ENCODE results near the gene STX12.

STX12 gene

DNA sequence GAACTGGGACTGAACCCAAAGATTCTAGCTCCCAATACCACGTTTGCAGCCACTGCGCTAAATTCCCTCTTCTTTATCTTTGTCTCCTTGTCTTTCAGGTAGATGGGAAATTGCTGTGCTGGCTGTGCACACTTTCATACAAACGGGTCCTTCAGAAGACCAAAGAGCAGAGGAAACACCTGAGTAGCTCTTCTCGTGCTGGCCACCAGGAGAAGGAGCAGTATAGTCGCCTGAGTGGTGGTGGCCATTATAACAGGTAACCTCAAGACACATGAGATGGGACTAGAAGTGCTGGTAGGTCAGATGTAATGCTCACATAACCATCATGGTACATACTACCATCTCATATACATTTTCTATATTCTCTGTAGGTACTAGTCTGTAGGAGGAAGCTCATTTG lies 28.5 kb upstream of the STX12 start:
- Histone ChIP-seq H3K4me2 (ENCODE audit: insufficient read depth, low read length, poor library complexity, severe bottlenecking) (no peak overlapping the region), H2BK15ac (ENCODE audit: low read length) (no peak overlapping the region), H3K4me1 (ENCODE audit: control insufficient read depth in 2 of 2, insufficient read depth in 1 of 2, low read depth in 1 of 2, low read length in 2 of 2) (no peaks in the 10 kb centered on the region), H2AK5ac (ENCODE audit: low read depth, low read length) (no peak overlapping the region), H2BK5ac (ENCODE audit: low read length) (no peak overlapping the region), H2BK12ac (ENCODE audit: low read length) (no peak overlapping the region), H2BK120ac (ENCODE audit: low read depth, low read length) (no peak overlapping the region), H3K4me3 (ENCODE audit: low read length in 2 of 2) (no peak overlapping the region), H3K36me3 (replicated peaks in 1 of 2; ENCODE audit: control insufficient read depth in 2 of 2, insufficient read depth in 2 of 2, low read length in 2 of 2) (peaks cover 10 to 42% of the 10 kb centered on the region in 2 donors), H3K23ac (ENCODE audit: low read depth, low read length, poor library complexity) (no peak overlapping the region), H3K27me3 (ENCODE audit: control insufficient read depth in 3 of 3, insufficient read depth in 3 of 3, low read depth in 1 of 3, low read length in 3 of 3) (no peaks in the 10 kb centered on the region), H3K27ac (replicated peaks; ENCODE audit: low read length) (no peak overlapping the region), H3K14ac (ENCODE audit: low read length) (no peak overlapping the region), H3K9ac (ENCODE audit: low read depth, low read length, poor library complexity) (no peak overlapping the region), H2AFZ (ENCODE audit: low read length) (no peak overlapping the region), H4K91ac (ENCODE audit: low read depth, low read length, poor library complexity) (no peak overlapping the region), H4K8ac (ENCODE audit: low read depth, low read length) (no peak overlapping the region), H3K18ac (ENCODE audit: low read length) (no peak overlapping the region), H3K79me1 (ENCODE audit: low read depth, low read length) (no peaks in the 10 kb centered on the region), H3K9me3 (replicated peaks in 1 of 2; ENCODE audit: control insufficient read depth in 2 of 2, insufficient read depth in 1 of 2, low read depth in 1 of 2, low read length in 2 of 2) (no peaks in the 10 kb centered on the region), H3K4ac (ENCODE audit: low read length) (no peak overlapping the region)
- no peak for DNase-seq (ENCODE audit: low spot score)
- no CpG with 5 or more reads among the region's 5 CpGs for WGBS, 2 donors (ENCODE audit: extremely low coverage in 2 of 2, insufficient read length in 2 of 2, insufficient replicate concordance in 1 of 2)

- no peak overlapping the region for H2AFZ ChIP-seq (ENCODE audit: low read length)
- WGBS, 2 donors (ENCODE audit: extremely low coverage in 2 of 2, insufficient read length in 2 of 2, insufficient replicate concordance in 1 of 2) = no CpG with 5 or more reads among the region's 4 CpGs
- no peak overlapping the region for H2BK120ac ChIP-seq (ENCODE audit: low read depth, low read length)
- H3K4me2 ChIP-seq (ENCODE audit: insufficient read depth, low read length, poor library complexity, severe bottlenecking) = no peak overlapping the region
- H2BK12ac ChIP-seq (ENCODE audit: low read length) = no peak overlapping the region
- no peak for DNase-seq (ENCODE audit: low spot score)
- no peak overlapping the region for H3K23ac ChIP-seq (ENCODE audit: low read depth, low read length, poor library complexity)
- no peaks in the 10 kb centered on the region for H3K79me1 ChIP-seq (ENCODE audit: low read depth, low read length)
- H4K91ac ChIP-seq (ENCODE audit: low read depth, low read length, poor library complexity) = no peak overlapping the region
- H4K8ac ChIP-seq (ENCODE audit: low read depth, low read length) = no peak overlapping the region
- no peaks in the 10 kb centered on the region for H3K4me1 ChIP-seq (ENCODE audit: control insufficient read depth in 2 of 2, insufficient read depth in 1 of 2, low read depth in 1 of 2, low read length in 2 of 2)
- H3K9ac ChIP-seq (ENCODE audit: low read depth, low read length, poor library complexity) = no peak overlapping the region
- H3K27me3 ChIP-seq (ENCODE audit: control insufficient read depth in 3 of 3, insufficient read depth in 3 of 3, low read depth in 1 of 3, low read length in 3 of 3) = no peaks in the 10 kb centered on the region
- H3K9me3 ChIP-seq (replicated peaks in 1 of 2; ENCODE audit: control insufficient read depth in 2 of 2, insufficient read depth in 1 of 2, low read depth in 1 of 2, low read length in 2 of 2) = no peaks in the 10 kb centered on the region
- H3K36me3 ChIP-seq (replicated peaks in 1 of 2; ENCODE audit: control insufficient read depth in 2 of 2, insufficient read depth in 2 of 2, low read length in 2 of 2) = peaks cover 13 to 47% of the 10 kb centered on the region in 2 donors
- H3K4me3 ChIP-seq (ENCODE audit: low read length in 2 of 2) = no peak overlapping the region
- H2AK5ac ChIP-seq (ENCODE audit: low read depth, low read length) = no peak overlapping the region
- no peak overlapping the region for H3K4ac ChIP-seq (ENCODE audit: low read length)
- no peak overlapping the region for H2BK15ac ChIP-seq (ENCODE audit: low read length)
- no peak overlapping the region for H3K18ac ChIP-seq (ENCODE audit: low read length)
- no peak overlapping the region for H3K27ac ChIP-seq (replicated peaks; ENCODE audit: low read length)
- H2BK5ac ChIP-seq (ENCODE audit: low read length) = no peak overlapping the region
- no peak overlapping the region for H3K14ac ChIP-seq (ENCODE audit: low read length)
These were observed 27.6 kb upstream of the STX12 start for GRCh38 chr1:27745466-27745865.

DNA sequence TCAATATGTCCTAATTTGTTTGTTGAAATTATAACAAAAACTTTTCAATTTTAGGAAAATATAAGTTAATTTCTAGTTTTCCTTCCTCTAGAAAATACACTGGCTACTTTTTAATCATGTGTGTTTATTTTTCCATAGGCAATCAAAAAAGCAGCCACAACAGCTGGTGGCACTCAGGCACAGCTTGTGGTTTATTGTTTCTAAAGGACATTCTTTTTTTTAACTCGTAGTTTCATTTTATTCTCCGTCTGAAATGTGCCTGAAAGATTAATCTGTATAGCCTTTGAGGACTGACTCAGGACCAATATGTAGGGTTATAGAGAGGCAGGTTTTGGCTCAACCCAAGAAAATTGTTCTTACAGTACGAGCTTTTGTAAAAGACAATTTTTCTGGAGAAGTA lies 20.7 kb upstream of the STX12 start:
- no peak overlapping the region for H2BK15ac ChIP-seq (ENCODE audit: low read length)
- no peak overlapping the region for H2BK120ac ChIP-seq (ENCODE audit: low read depth, low read length)
- H3K18ac ChIP-seq (ENCODE audit: low read length) = no peak overlapping the region
- WGBS, 2 donors (ENCODE audit: extremely low coverage in 2 of 2, insufficient read length in 2 of 2, insufficient replicate concordance in 1 of 2) = no CpG with 5 or more reads among the region's 3 CpGs
- H3K27ac ChIP-seq (replicated peaks; ENCODE audit: low read length) = no peak overlapping the region
- no peak overlapping the region for H3K23ac ChIP-seq (ENCODE audit: low read depth, low read length, poor library complexity)
- H3K27me3 ChIP-seq (ENCODE audit: control insufficient read depth in 3 of 3, insufficient read depth in 3 of 3, low read depth in 1 of 3, low read length in 3 of 3) = no peaks in the 10 kb centered on the region
- no peaks in the 10 kb centered on the region for H3K9me3 ChIP-seq (replicated peaks in 1 of 2; ENCODE audit: control insufficient read depth in 2 of 2, insufficient read depth in 1 of 2, low read depth in 1 of 2, low read length in 2 of 2)
- no peak overlapping the region for H4K91ac ChIP-seq (ENCODE audit: low read depth, low read length, poor library complexity)
- no peak overlapping the region for H3K4me3 ChIP-seq (ENCODE audit: low read length in 2 of 2)
- no peak overlapping the region for H2BK5ac ChIP-seq (ENCODE audit: low read length)
- H2AFZ ChIP-seq (ENCODE audit: low read length) = no peak overlapping the region
- H2AK5ac ChIP-seq (ENCODE audit: low read depth, low read length) = no peak overlapping the region
- no peak overlapping the region for H3K14ac ChIP-seq (ENCODE audit: low read length)
- no peak overlapping the region for H3K9ac ChIP-seq (ENCODE audit: low read depth, low read length, poor library complexity)
- no peaks in the 10 kb centered on the region for H3K79me1 ChIP-seq (ENCODE audit: low read depth, low read length)
- H2BK12ac ChIP-seq (ENCODE audit: low read length) = no peak overlapping the region
- H4K8ac ChIP-seq (ENCODE audit: low read depth, low read length) = no peak overlapping the region
- H3K4me1 ChIP-seq (ENCODE audit: control insufficient read depth in 2 of 2, insufficient read depth in 1 of 2, low read depth in 1 of 2, low read length in 2 of 2) = no peaks in the 10 kb centered on the region
- no peak overlapping the region for H3K4me2 ChIP-seq (ENCODE audit: insufficient read depth, low read length, poor library complexity, severe bottlenecking)
- peaks cover 13 to 58% of the 10 kb centered on the region in 2 donors for H3K36me3 ChIP-seq (replicated peaks in 1 of 2; ENCODE audit: control insufficient read depth in 2 of 2, insufficient read depth in 2 of 2, low read length in 2 of 2)
- DNase-seq (ENCODE audit: low spot score) = no peak
- no peak overlapping the region for H3K4ac ChIP-seq (ENCODE audit: low read length)

DNA sequence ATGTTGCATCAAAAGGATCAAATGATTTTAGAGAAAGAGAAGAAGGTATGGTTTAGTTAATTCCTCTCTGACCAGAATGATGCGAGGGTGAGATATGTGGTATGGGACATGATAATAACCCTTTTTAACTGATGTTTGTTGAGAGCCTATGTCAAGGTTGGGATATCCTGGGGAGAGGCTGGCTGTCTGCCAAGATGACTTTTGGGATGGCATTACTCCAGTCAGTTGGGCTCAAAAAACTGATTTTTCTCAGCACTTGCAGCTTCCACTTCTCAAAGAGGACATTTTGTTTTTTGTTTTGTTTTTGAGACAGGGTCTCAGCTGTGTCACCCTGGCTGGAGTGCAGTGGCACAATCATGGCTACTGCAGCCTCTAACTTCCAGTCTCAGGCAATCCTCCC lies 17.7 kb upstream of the STX12 start:
- no CpG with 5 or more reads among the region's 1 CpG for WGBS, 2 donors (ENCODE audit: extremely low coverage in 2 of 2, insufficient read length in 2 of 2, insufficient replicate concordance in 1 of 2)
- no peak for DNase-seq (ENCODE audit: low spot score)
- no peak overlapping the region for H3K27ac ChIP-seq (replicated peaks; ENCODE audit: low read length)
- no peaks in the 10 kb centered on the region for H3K27me3 ChIP-seq (ENCODE audit: control insufficient read depth in 3 of 3, insufficient read depth in 3 of 3, low read depth in 1 of 3, low read length in 3 of 3)
- no peak overlapping the region for H2BK120ac ChIP-seq (ENCODE audit: low read depth, low read length)
- no peak overlapping the region for H2AK5ac ChIP-seq (ENCODE audit: low read depth, low read length)
- H3K4me1 ChIP-seq (ENCODE audit: control insufficient read depth in 2 of 2, insufficient read depth in 1 of 2, low read depth in 1 of 2, low read length in 2 of 2) = no peaks in the 10 kb centered on the region
- no peak overlapping the region for H2AFZ ChIP-seq (ENCODE audit: low read length)
- no peak overlapping the region for H3K9ac ChIP-seq (ENCODE audit: low read depth, low read length, poor library complexity)
- no peak overlapping the region for H3K14ac ChIP-seq (ENCODE audit: low read length)
- no peak overlapping the region for H2BK5ac ChIP-seq (ENCODE audit: low read length)
- no peak overlapping the region for H2BK12ac ChIP-seq (ENCODE audit: low read length)
- no peaks in the 10 kb centered on the region for H3K79me1 ChIP-seq (ENCODE audit: low read depth, low read length)
- no peak overlapping the region for H3K4me3 ChIP-seq (ENCODE audit: low read length in 2 of 2)
- H4K8ac ChIP-seq (ENCODE audit: low read depth, low read length) = no peak overlapping the region
- H3K18ac ChIP-seq (ENCODE audit: low read length) = no peak overlapping the region
- no peaks in the 10 kb centered on the region for H3K9me3 ChIP-seq (replicated peaks in 1 of 2; ENCODE audit: control insufficient read depth in 2 of 2, insufficient read depth in 1 of 2, low read depth in 1 of 2, low read length in 2 of 2)
- peaks cover 12 to 63% of the 10 kb centered on the region in 2 donors for H3K36me3 ChIP-seq (replicated peaks in 1 of 2; ENCODE audit: control insufficient read depth in 2 of 2, insufficient read depth in 2 of 2, low read length in 2 of 2)
- H3K4me2 ChIP-seq (ENCODE audit: insufficient read depth, low read length, poor library complexity, severe bottlenecking) = no peak overlapping the region
- H3K23ac ChIP-seq (ENCODE audit: low read depth, low read length, poor library complexity) = no peak overlapping the region
- H3K4ac ChIP-seq (ENCODE audit: low read length) = no peak overlapping the region
- no peak overlapping the region for H4K91ac ChIP-seq (ENCODE audit: low read depth, low read length, poor library complexity)
- H2BK15ac ChIP-seq (ENCODE audit: low read length) = no peak overlapping the region
